22Rv1 (cell line): ENCODE results near the gene ZNF821.

ENCODE experiments used
- CTCF ChIP-seq: fragments of 450-650 bp; IDR thresholded peaks from 2 replicates; pipeline ENCODE4 v1.5.1; 2017; ENCODE audit warnings: mild to moderate bottlenecking
- ZFX ChIP-seq: fragments of 450-650 bp; IDR thresholded peaks from 2 replicates; pipeline ENCODE4 v1.6.1; 2017; ENCODE audit warnings: antibody characterized with exemption, borderline replicate concordance

GRCh38 chr16:71920658-71921057 lies 36.7 kb upstream of the ZNF821 start:
- TF ChIP-seq CTCF (no peak), ZFX (no peak)
